ENCODE data around the gene NOP14.
"Not testable (repeated sequence)": the region's sequence is repeated elsewhere in the genome, so short reads cannot be mapped to it uniquely, and the experiment has no call there.

NOP14 gene

DNA sequence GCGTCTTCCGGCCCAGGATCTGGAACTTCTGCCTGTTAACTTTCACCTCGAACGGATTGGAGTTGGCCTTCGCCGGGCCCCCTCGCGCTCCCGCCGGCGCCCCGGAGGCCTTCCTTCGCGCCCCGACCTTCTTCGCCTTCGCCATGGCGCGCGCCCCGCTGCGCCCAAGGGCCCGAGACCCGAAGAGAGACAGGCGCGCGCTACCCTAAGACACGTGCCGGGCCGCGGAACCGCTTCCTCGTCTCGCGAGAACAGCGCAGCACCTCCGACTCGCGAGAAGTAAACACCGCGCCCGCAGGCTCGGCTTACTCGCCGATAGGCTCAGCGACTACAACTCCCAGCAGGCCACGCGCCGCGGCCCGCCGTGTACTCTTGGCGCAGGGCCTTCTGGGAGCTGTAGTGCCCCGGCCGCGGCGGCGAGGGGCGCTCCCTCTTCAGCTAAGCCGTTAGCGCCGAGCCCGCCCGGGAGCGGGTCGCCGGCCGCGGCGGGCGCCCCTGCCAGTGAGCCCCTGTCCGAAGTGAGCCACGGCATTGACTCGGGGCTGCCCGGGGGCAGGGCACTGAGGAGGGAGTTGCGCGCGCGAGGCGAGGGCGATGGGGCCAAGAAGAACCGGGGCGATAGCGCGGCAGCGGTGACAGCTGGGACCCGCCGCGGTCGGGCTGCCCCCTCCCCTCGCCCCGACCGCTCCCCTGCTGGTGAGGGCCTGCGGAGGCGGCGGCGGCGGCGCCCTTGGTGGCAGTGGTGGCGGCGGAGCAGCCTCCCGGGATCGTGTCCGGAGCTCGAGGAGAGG lies at the start of gene NOP14, which contains the start of gene GRK4:
TSS of gene NOP14 (minus strand) at position 232 of the 791 bp plus-strand sequence. CDS start at position 145, 87 bp downstream.
TSS of gene GRK4 (plus strand) at position 397 of the 791 bp plus-strand sequence. CDS start 500 bp downstream, outside the sequence.
- DNase-seq, result peak; percentile 82 to 96

DNA sequence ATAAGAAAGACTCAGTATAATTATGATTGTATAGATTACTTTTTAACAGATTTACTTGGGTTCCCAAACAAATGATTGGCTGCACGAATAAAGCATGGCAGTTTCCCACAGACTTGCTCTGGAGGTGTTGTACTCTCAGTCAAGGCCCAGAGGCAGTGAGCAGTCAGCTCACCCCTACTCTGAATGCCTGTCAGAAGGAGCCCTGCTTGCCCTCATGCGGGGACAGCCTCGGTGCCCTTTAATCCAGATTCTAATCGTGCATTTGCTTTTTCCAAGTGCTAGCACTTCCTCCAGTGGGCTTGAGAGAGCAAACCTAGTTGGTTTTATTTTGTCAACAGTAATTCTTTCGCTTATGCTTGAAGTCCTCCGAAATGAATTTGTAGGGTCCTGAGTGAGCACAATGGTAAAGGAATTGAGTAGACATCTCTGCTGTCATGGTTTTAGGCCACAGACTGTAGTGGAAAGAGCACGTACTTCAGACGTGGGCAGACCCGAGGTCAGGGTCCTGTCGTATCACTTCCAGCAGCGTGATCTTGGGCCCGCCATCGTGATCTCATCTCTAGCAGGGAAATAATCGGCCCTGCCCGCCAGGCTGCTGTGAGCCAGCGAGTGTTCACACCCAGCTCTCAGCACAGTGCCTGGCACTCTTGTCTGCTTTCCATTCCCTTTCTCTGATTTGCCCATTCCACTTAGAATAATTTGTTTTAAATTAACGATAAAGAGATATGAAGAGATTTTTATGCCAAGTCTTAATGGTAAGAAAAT lies 48.4 kb upstream of the NOP14 start:
- no peak for DNase-seq

- no peak for DNase-seq
Observed at GRCh38 chr4:3010998-3011397, 47.8 kb upstream of the NOP14 start.

DNA sequence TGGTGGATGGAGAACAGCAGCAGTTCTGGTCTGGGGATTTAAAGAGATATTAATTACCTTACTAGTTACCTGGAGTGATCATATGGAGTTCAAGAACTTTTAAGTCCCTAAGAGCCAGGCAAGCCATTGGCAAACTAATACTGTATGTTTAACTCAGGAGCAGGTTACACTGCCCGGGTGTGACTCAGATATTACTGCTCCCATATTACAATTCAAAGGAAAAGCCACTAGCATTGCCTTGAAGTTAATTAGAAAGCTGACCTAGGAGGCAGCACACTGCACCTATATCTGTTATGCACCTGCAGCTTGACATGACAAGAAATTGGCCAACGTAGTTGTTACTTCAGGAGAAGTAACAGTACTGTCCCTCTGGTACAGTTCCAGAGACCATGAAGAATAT lies 47.4 kb upstream of the NOP14 start:
- no peak for DNase-seq

DNA sequence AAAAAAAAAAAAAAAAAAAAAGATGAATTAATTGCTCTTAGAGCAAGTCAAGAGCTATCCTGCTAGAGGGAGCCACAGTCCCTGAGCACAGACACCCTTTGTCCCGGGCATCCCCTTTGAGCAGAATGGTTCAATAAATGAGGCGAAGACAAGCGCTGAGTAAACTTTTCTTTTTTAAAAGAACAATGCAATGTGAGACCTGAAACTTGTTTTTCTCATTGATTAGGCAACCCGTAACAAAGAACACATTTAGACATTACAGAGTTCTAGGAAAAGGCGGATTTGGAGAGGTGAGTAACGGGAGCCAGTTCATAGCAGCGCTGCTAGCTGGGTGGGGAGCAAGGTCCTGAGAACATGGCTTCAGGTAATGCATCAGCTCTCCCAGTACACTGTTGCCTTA lies 46.2 kb upstream of the NOP14 start:
- DNase-seq, result no peak

GRCh38 chr4:3007724-3008123 lies 44.5 kb upstream of the NOP14 start:
- no peak for DNase-seq

DNA sequence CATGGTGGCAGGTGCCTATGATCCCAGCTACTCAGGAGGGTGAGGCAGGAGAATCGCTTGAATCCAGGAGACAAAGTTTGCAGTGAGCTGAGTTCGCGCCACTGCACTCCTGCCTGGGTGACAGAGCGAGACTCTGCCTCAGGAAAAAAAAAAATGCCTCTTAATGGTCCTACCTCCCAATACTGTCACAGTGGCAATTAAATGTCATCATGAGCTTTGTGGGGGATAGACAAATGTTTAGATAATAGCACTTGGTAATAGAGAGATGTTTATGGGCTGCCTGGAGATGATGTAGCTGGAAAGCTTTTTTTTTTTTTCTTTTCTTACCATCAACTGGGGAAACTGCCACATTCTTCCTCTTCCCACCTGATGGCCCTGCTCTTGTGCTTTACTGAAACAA lies 33.2 kb upstream of the NOP14 start:
- DNase-seq, result no peak

DNA sequence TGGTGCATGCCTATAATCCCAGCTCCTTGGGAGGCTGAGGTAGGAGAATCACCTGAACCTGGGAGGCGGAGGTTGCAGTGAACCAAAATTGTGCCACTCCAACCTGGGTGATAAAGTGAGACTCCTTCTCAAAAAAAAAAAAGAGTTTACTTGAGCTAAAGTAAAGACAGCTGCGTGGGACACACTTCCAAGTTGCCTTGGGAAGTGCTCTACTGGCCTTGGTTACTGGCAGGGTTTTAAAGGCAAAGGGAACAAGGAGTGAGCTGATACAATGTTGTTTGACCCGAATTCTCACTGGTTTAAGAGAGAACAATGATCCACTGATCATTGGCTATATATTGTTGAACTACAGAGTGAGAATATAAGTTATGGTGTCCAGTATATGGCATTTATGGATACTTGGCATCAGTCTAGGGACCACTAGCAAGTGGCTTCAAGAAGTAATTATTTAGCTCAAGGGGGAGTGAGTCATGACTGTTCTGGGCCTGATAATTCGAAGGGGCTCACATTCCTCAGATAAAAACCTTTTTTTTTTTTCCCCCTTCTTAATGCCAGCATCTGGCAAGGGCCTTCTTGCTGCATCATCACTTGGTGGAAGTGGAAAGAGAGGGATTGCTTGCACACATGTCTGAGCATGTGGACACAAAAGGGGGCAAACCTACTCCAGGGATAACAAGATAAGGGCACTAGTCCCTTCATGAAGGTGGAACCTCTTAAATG lies 32.5 kb upstream of the NOP14 start:
- no peak for DNase-seq

- DNase-seq, result no peak
Observed at GRCh38 chr4:2994917-2995316, 31.7 kb upstream of the NOP14 start.

DNA sequence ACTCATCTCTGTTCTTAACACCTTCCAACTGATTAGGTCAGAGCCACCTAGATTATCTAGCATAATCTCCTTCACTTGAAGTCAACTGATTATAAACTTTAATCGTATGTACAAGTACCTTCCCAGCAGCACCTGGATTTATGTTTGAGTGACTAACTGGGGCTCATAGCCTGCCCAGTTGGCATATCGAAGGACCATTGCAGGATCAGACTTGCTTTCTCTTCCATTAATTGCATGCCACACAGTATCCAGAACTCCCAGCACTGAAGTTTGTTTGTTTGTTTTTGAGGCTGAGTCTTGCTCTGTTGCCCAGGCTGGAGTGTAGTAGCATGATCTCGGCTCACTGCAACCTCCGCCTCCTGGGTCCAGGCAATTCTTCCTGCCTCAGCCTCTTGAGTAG lies 28.0 kb upstream of the NOP14 start:
- DNase-seq, result no peak

GRCh38 chr4:2983715-2984114 lies 20.5 kb upstream of the NOP14 start:
- not testable (repeated sequence) for DNase-seq

DNA sequence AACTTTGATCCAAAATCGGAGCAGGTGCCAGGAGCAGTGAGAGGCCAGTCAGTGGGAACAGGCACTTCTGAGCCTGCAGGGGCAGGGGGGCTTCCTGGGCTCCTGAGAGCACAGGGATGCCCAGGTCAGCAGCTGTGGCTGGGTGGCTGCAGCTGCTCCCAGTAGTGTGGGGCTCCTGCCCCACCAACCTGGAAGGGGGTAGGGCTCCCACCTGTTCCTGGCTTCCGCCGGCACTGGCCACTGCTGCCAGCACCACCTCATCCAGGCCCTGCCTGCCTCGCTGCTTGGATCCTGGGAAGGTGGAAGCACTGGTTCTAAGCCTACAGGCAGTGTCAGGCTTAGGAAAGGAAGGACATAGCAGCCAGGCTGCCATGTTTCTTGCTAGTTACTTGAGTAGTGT lies 18.8 kb upstream of the NOP14 start:
- no peak for DNase-seq

GRCh38 chr4:2981256-2981819 lies 18.1 kb upstream of the NOP14 start:
- DNase-seq, result no peak

GRCh38 chr4:2977211-2978088 lies 14.2 kb upstream of the NOP14 start:
- no peak for DNase-seq

DNA sequence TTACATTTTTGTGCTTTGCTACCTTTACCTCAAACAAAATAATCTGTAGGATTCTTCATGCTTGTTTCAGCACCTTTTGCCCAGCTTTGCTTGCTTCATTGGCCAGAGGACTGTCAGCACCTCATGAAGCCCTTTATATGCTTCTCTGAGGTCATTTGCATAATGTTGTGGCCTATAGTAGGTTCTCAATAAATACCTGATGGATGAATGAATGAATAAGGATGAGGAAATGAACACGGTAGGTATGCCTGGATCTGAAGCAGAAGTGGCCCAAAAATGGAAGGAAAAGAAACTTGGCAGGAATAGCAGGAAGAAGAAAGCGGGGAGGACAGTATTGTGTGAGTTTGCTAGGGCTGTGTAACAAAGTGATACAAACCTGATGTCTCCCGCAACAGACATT lies 8.1 kb upstream of the NOP14 start:
- DNase-seq, result no peak

- DNase-seq, result no peak
Observed at GRCh38 chr4:2968381-2968780, 5.2 kb upstream of the NOP14 start.

GRCh38 chr4:2965262-2965661 lies 2.1 kb upstream of the NOP14 start:
- no peak for DNase-seq

- no peak for DNase-seq
Observed at GRCh38 chr4:2964706-2965258, 1.6 kb upstream of the NOP14 start.

- DNase-seq, result no peak
Observed at GRCh38 chr4:2963966-2964471, 813 bp upstream of the NOP14 start.

DNA sequence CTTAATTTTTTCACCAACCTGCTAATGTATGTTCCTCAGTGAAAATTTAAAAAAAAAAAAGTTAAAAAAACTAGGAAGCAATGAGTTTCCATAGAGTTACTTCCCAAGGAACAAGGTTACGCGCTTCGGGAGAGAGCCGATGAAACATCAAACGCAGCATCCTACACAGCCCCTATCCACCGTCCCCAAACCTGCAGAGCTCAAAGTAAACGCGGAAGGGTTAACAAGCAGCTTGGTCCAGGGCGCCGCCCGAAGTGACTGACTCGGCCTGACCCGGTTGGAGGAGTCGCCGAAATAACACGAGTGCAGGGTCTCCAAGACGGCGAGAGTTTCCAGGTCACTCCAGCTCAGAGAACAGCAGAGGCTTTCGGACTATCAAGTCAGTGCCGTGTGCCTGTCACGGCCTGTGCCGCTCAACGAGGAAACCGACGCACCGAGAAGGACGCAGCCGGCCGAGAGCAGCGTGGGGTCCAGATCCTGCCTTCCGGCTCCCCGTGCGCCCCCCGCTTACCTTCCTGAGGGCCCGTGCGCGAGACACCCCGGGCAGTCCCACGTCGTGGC lies 512 bp downstream of the NOP14 start:
- DNase-seq, result peak in 1 of 2 donors; percentile 45

GRCh38 chr4:2961811-2962441 lies 1.3 kb downstream of the NOP14 start:
- no peak for DNase-seq
